NK-92 (cell line): ENCODE results near the gene GGCT.
"Not testable (repeated sequence)": the region's sequence is repeated elsewhere in the genome, so short reads cannot be mapped to it uniquely, and the experiment has no call there.

Experiments used
- DNase-seq: peaks from one replicate; lab custom pipeline; 2025; ENCODE audit not compliant: unreplicated experiment; lab: John Stamatoyannopoulos, UW

The GGCT gene

DNA sequence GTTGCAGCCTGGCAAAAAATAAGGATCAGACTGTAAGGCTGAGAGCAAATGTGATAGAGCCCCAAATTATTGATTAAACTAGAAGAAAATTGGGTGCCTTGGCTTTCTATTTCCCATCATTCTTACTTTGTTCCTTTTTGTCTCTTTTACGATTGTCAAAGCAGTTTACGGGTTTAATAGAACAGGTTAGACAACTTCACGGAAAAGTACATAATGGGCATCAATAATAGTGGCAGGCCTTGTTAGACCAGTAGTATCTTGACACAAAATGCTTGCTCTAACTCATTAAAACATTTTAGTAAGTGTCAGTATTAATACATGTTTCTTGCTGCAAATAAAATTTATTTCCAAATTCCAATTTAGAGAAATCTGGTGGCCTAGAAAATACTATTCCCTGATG lies 14.5 kb upstream of the GGCT start:
- no peak for DNase-seq

DNA sequence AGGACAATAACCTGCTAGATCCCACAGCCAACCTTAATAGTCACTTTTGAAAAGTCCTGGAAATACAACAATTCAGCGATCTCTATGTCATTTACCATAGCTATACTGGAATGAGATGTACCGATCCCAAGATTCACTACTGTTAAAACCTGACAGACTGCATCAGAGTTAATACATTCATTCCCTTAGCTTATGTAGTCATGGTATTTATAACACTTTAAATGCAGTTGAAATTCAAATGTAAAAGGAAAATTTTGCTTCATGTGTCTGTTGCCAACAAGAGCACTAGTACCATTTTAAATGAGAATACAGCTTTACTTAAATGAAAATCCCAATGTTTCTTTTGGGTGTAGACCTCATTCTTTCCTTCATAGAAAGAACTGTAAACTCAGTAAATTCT lies 11.1 kb upstream of the GGCT start:
- no peak for DNase-seq

GRCh38 chr7:30514776-30515175 lies 10.1 kb upstream of the GGCT start:
- no peak for DNase-seq

DNA sequence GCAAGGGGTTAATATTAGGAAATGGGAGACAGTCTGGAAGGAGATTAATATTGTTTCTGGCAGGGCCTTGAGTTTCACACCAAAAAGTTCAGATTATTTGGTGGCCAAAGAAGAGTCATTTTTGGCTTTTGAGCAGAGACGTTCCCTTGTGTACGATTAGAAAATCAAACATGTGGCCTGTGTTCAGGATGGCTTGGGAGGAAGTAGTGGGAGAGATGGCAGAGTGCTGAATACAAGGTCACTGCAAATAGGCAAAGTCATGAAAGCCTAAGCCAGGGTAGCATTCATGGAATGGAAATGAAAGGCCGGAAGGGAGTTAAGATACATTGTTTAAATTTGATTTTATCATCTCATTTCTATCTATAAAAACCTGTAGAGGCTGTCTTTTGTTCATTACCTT lies 9.5 kb upstream of the GGCT start:
- no peak for DNase-seq

DNA sequence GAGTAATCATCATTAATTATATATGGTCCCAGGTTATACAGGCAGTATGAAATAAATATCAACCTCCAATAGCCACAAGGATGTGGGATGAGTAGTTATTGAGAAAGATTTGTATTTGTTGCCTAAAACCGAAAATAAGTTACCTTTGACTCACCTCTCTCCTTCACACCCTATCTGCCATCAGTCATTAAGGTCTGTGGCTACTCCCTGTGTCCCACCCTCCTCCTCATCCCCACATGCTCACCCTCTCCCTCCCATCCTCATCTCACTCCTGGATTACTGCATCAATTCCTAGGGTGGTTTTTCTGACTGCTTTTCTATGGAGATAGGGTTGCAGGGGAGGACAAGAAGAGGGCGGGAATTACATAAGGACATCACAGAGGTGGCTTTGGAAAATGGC lies 9.1 kb upstream of the GGCT start:
- DNase-seq = no peak

GRCh38 chr7:30511973-30512662 lies 7.5 kb upstream of the GGCT start:
- DNase-seq = no peak

GRCh38 chr7:30511494-30511893 lies 6.9 kb upstream of the GGCT start:
- DNase-seq = no peak

DNA sequence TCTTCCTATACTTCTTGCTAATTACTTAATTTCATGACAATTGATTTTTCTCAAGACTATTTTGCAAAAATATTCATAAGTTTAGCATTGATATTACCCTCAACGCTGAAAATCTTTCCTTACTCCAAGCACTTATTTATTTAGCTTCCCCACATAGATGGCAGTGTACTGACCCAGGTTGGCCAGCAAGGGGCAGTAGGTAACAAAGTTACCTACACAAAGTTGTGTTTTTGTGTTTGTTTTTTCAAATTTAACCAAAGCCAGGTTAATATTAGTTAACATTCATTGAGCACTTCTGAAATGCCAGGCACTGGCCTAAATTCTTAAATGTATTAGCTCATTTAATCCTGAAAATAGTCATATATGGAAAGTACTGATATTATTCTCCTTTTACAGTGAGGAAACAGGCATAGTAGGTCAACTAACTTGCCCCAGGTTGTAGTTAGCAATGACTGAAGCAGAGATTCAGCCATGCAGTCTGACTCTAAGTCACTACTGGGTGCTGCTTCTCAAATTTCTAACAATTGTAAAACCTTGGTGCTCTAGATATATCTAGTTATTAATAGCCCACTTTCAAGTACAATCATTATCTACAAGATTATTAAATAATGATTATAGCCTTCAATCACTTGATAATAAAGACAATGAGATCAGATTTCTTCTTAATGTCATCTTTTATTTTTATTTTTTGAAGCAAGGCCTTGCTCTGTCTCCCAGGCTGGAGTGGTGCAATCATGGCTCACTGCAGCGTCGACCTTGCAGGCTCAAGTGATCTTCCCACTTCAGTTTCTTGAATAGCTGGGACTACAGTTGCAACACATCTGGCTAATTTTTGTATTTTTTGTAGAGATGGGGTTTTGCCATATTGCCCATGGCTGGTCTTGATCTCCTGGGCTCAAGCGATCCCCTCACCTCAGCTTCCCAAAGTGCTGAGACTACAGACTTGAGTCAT lies 5.8 kb upstream of the GGCT start:
- no peak for DNase-seq

DNA sequence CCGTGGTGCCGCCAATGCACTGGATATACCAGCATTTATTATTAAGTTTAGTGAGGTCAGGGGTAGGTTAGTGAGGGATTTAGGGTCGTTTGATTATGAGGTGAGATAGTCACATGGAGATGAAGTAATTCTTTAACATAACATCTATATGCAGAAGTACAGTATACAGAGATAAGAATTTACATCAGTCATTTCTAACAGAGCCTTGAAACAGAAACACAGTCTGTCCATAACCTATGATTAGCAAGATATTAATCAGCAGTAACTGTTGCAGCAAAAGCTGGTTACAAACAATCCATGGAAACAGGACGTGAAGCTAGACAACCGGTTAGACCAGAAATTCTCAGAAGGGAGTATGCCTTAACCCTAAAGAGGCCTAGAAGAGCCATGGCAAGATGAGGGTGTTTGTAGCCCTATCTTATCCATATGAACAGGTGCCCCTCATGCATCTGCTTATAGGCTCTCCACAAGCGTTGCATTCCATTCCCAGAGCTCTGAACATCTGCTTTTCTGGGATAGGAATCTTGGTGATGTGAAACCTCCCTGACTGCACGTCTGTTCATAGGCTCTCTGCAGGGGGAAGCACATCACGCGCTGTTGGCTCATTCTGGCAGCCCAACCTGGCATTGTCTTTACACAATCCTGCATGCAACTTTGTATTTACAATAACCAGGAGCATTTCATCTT lies 4.7 kb upstream of the GGCT start:
- not testable (repeated sequence) for DNase-seq

DNA sequence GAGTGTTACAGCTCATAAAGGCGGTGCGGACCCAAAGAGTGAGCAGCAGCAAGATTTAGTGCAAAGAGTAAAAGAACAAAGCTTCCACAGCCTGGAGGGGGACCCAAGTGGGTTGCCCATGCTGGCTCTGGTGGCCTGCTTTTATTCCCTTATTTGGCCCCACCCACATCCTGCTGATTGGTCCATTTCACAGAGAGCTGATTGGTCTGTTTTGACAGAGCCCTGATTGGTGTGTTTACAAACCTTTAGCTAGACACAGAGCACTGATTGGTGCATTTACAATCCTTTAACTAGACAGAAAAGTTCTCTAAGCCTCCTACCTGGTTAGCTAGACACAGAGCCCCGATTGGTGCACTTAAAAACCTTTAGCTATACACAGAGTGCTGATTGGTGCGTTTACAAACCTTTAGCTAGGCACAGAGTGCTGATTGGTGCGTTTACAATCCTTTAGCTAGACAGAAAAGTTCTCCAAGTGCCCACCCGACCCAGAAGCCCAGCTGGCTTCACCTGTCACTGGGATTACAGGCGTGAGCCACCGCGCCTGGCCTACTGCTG lies 2.8 kb upstream of the GGCT start:
- DNase-seq = not testable (repeated sequence)

DNA sequence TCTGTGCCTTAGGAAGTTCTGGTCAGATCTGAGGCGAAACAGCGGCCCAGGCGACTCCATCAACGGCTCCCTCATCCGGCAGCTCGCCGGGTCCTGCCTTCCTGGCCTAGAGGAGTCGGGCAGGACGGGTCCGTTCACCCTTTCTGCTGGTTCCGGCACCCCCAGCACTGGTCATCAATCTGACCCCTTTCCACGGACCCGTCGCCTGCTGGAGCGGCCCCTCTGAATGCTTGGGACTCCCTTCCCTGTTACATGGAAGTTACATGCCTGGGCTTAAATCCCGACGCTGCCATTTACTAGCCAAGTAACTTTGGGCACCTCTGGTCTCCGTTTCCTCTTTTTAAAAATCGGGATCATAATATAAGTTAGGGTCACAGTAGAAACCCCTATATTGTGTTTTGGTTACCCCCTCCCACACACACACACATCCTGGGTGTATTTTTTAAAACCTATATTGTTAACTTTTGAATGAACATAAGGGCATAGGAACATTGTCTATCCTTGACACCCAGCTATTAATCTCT lies 607 bp upstream of the GGCT start:
- DNase-seq = no peak

DNA sequence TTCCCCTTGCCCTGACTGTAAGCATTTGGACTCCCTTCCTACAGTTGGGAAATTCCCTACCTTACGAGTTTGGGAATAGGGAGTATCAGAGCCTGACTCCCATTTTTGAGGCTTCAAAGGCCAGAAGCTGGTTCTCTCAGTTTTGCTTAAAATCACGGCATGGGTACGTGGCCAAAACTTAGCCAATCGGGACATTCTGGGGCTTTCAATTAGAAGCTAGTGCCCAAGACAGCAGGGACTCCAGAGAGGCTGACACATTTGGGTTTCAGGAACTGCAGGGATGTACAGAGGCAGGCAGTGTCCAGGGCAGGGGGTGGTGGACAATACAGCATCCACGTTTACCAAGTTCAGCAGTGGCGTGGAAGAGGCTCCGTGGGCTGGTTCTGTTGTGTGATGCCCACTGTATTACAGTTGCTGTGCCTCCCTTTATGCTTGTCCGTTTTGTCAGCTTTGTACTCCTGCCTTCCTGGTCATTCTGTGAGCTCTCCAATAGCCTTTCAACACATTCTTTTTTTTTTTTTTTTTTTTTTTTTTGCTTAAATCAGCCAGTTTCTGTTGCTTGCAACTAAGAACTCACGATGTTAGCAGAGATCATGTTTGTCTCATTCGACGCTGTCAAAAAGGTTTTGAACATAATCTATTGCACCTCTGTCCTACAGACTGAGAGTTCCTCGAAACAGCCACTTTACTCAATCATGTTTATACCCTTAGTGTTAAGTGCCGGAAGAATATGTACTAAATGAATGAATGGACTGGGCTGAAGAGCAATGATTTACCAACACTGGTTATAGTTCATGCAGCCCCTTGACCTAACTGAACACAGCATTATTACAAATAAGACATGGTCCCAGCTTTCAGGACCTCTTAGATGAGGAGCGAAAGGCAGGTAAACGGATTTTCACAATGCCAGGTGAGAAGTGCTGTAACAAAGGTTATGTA lies 1.1 kb downstream of the GGCT start:
- DNase-seq = no peak

- DNase-seq = no peak
Observed at GRCh38 chr7:30502470-30503251, 2.0 kb downstream of the GGCT start.

GRCh38 chr7:30501264-30501663 lies 3.4 kb downstream of the GGCT start:
- DNase-seq = no peak

DNA sequence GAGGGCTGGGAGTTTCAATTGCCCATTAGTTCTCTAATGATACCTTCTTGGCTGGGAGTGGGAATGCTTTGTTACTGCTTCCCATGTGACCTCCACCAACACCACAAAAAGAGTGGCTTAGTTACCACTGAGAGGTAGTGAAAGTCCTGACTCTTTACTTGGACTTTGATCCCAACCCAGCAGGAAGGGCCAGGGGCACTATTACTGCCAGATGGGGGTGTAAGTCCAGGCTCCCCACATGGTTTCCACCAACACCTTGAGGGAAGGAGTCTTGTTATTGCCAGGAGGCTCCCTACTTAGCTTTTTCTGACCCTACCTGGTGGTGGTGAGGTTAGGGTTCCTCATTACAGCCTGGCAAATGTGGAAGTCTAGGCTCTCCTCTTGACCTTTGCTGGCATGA lies 11.4 kb downstream of the GGCT start:
- DNase-seq = no peak

DNA sequence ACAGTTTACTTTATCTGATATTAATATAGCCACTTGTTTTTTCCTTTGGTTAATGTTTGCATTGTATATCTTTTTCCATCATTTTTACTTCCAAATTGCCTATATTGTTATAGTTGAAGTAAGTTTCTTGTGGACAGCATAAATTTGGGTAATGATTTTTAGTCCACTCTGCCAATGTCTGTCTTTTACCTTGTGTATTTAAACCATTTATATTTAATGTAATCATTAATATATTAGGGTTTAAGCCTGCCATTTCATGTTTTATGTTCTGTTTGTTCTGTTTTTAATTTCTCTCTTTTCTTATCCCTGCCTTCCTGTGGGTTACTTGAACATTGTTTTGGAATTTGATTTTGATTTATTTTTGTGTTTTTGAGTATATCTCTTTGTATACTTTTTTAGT lies 13.2 kb downstream of the GGCT start:
- no peak for DNase-seq

DNA sequence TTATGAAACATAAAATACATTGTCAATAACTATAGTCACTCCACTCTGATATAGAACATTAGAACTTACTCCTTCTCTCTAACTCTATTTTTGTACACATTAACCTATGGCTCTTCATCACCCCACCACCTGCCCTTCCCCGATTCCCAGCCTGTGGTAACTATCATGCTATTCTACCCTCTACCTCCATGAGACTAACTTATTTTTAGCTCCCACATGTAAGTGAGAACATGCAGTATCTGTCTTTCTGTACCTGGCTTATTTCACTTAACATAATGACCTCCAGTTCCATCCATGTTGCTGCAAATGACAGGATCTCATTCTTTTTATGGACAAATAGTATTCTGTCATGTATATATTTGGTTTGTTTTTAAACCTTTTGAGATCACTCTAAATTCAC lies 17.3 kb downstream of the GGCT start:
- DNase-seq = no peak

GRCh38 chr7:30485667-30486066 lies 19.0 kb downstream of the GGCT start:
- no peak for DNase-seq

DNA sequence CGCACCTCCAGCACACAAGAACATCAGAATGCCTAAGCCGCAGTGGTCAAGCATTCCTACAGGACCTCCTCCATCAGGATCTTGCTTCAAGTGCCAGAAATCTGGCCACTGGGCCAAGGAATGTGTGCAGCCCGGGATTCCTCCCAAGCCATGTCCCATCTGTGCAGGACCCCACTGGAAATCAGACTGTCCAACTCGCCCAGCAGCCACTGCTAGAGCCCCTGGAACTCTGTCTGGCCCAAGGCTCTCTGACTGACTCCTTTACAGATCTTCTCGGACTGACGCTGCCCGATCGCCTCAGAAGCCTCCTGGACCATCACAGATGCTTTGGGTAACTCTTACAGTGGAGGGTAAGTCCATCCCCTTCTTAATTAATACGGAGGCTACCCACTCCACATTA lies 23.2 kb downstream of the GGCT start:
- not testable (repeated sequence) for DNase-seq
